Upper lobe of right lung (tissue), 1 donor: ENCODE measurements around the gene ZBTB7C. TPM values are rescaled to one million over a fixed set of nuclear protein-coding genes. Genes with fewer than 3 reads are reported as not detected.

Experiments used
- ATAC-seq: fragments of 200-7000 bp; cut with Tn5 transposase; one replicate; pipeline ENCODE4 v1.9.1; 2020; ENCODE audit warnings: mild to moderate bottlenecking, moderate library complexity
- DNase-seq: peaks from one replicate; pipeline ENCODE4 v3.0.0-alpha.2; 2020
- H3K27ac ChIP-seq: fragments of 200-600 bp; one replicate; pipeline ENCODE4 v1.8.0; 2022
- H3K27me3 ChIP-seq: fragments of 200-600 bp; one replicate; pipeline ENCODE4 v1.8.0; 2022; ENCODE audit warnings: mild to moderate bottlenecking
- H3K36me3 ChIP-seq: fragments of 200-600 bp; one replicate; pipeline ENCODE4 v1.8.0; 2022
- H3K4me1 ChIP-seq: fragments of 200-600 bp; one replicate; pipeline ENCODE4 v1.8.0; 2022
- H3K4me3 ChIP-seq: fragments of 200-600 bp; one replicate; pipeline ENCODE4 v1.8.0; 2022; ENCODE audit warnings: mild to moderate bottlenecking
- H3K9me3 ChIP-seq: fragments of 200-600 bp; one replicate; pipeline ENCODE4 v1.8.0; 2022
- CTCF ChIP-seq: fragments of 200-600 bp; IDR thresholded peaks from one replicate; pipeline ENCODE4 v1.8.0; 2022; ENCODE audit warnings: antibody characterized with exemption
- intact Hi-C: fragments of 100-400 bp; cut with DNase I; formaldehyde crosslinking; loops from one replicate; pipeline ENCODE4 v1.11.0; 2022
- total RNA-seq: library from RNA; stranded (reverse); fragmentation: NEBNext Ultra II Directional; extraction: Animal tissue kit (Norgen Biotek cat#: 25700); gene quantifications from one replicate; pipeline ENCODE4 v1.2.1, GENCODE V29; 2021
- donor health status: DM: no; HTN: yes; CAD: no; lungs with severe emphysema.

Gene ZBTB7C
- total RNA-seq, 1 donor from 2014 or later = 17.7 TPM

- DNase-seq = peak; percentile 37
- Histone ChIP-seq H3K36me3 (no peaks in the 10 kb centered on the region), H3K9me3 (no peaks in the 10 kb centered on the region), H3K27me3 (no peaks in the 10 kb centered on the region), H3K4me3 (no peak overlapping the region), H3K27ac (no peak overlapping the region), H3K4me1 (peaks cover 3% of the 10 kb centered on the region)
- no peak for ATAC-seq
- no peak for TF ChIP-seq CTCF
- intact Hi-C loops = no loop called here
Observed at GRCh38 chr18:48039769-48040215, 369.4 kb downstream of the ZBTB7C start.

GRCh38 chr18:48038636-48039035, 370.5 kb downstream of the ZBTB7C start:
- H3K4me1 ChIP-seq = peaks cover 3% of the 10 kb centered on the region
- no peak overlapping the region for H3K27ac ChIP-seq
- ATAC-seq = no peak
- H3K27me3 ChIP-seq = no peaks in the 10 kb centered on the region
- no peaks in the 10 kb centered on the region for H3K36me3 ChIP-seq
- no peak overlapping the region for H3K4me3 ChIP-seq
- no peak for TF ChIP-seq CTCF
- DNase-seq = peak; percentile 11
- intact Hi-C loops = no loop called here
- H3K9me3 ChIP-seq = no peaks in the 10 kb centered on the region

- H3K4me3 ChIP-seq = no peak overlapping the region
- intact Hi-C loops = no loop called here
- H3K36me3 ChIP-seq = no peaks in the 10 kb centered on the region
- no peaks in the 10 kb centered on the region for H3K9me3 ChIP-seq
- H3K27me3 ChIP-seq = no peaks in the 10 kb centered on the region
- DNase-seq (no peak), ATAC-seq (peak; percentile 23)
- TF ChIP-seq CTCF = peak; percentile 28
- peaks cover 3% of the 10 kb centered on the region for H3K4me1 ChIP-seq
- no peak overlapping the region for H3K27ac ChIP-seq
Observed at GRCh38 chr18:48037481-48038271, 371.5 kb downstream of the ZBTB7C start.

GRCh38 chr18:48036641-48037421, 372.4 kb downstream of the ZBTB7C start:
- H3K9me3 ChIP-seq = no peaks in the 10 kb centered on the region
- no peak overlapping the region for H3K4me3 ChIP-seq
- peaks cover 3% of the 10 kb centered on the region for H3K4me1 ChIP-seq
- H3K36me3 ChIP-seq = no peaks in the 10 kb centered on the region
- no peak overlapping the region for H3K27ac ChIP-seq
- TF ChIP-seq CTCF = no peak
- H3K27me3 ChIP-seq = no peaks in the 10 kb centered on the region
- DNase-seq (no peak), ATAC-seq (peak; percentile 38)
- intact Hi-C loops = no loop called here

- intact Hi-C loops = no loop called here
- no peak overlapping the region for H3K4me3 ChIP-seq
- no peak for DNase-seq
- no peak overlapping the region for H3K27ac ChIP-seq
- no peaks in the 10 kb centered on the region for H3K27me3 ChIP-seq
- no peak for TF ChIP-seq CTCF
- H3K36me3 ChIP-seq = no peaks in the 10 kb centered on the region
- ATAC-seq = peak; percentile 23
- H3K9me3 ChIP-seq = no peaks in the 10 kb centered on the region
- peaks cover 3% of the 10 kb centered on the region for H3K4me1 ChIP-seq
Observed at GRCh38 chr18:48036226-48036625, 373.0 kb downstream of the ZBTB7C start.
